Spleen (tissue), 11 donors: ENCODE data around the gene PON1. TPM values are rescaled to one million over a fixed set of nuclear protein-coding genes. Genes with fewer than 3 reads are reported as not detected.

Source experiments
- DNase-seq: peaks from one replicate; pipeline ENCODE4 v3.0.0-alpha.2; 2020
- H3K27ac ChIP-seq, 8 donors: fragments of 200-600 bp; sonication (generic) in 7 of 8; 1 replicate in 4 of 8; 2 replicates in 4 of 8; pipeline versions ENCODE4 v1.5.0 to v1.8.0; 2016 to 2021; ENCODE audit warnings: inconsistent platforms in 4 of 8, mild to moderate bottlenecking in 4 of 8, moderate library complexity in 1 of 8
- H3K27me3 ChIP-seq, 7 donors: fragments of 200-600 bp; sonication (generic) in 6 of 7; replicated peaks in 1 of 7; 1 replicate in 4 of 7; 2 replicates in 3 of 7; pipeline versions ENCODE4 v1.5.0 to v1.8.0; 2016 to 2021; ENCODE audit warnings: inconsistent platforms in 3 of 7, mild to moderate bottlenecking in 1 of 7
- H3K36me3 ChIP-seq, 6 donors: fragments of 200-600 bp; sonication (generic) in 5 of 6; 1 replicate in 4 of 6; 2 replicates in 2 of 6; pipeline versions ENCODE4 v1.5.0 to v1.8.0; 2016 to 2021; ENCODE audit warnings: inconsistent platforms in 2 of 6
- H3K4me1 ChIP-seq, 6 donors: fragments of 200-600 bp; sonication (generic) in 5 of 6; 1 replicate in 3 of 6; 2 replicates in 3 of 6; pipeline versions ENCODE4 v1.5.0 to v1.8.0; 2016 to 2021; ENCODE audit warnings: inconsistent platforms in 3 of 6
- H3K4me3 ChIP-seq, 8 donors: fragments of 200-600 bp; sonication (generic) in 7 of 8; 1 replicate in 4 of 8; 2 replicates in 4 of 8; pipeline versions ENCODE4 v1.5.0 to v1.8.0; 2016 to 2021; ENCODE audit warnings: inconsistent platforms in 4 of 8, mild to moderate bottlenecking in 4 of 8, moderate library complexity in 2 of 8
- H3K9me3 ChIP-seq, 8 donors: fragments of 200-600 bp; sonication (generic) in 7 of 8; 1 replicate in 4 of 8; 2 replicates in 4 of 8; pipeline versions ENCODE4 v1.5.0 to v1.8.0; 2016 to 2021; ENCODE audit warnings: inconsistent platforms in 4 of 8
- POLR2A ChIP-seq, 3 donors: fragments of 450-650 bp; IDR thresholded peaks; one replicate each; pipeline ENCODE4 v1.5.1; 2017; ENCODE audit warnings: antibody characterized with exemption in 3 of 3, mild to moderate bottlenecking in 1 of 3
- POLR2AphosphoS5 ChIP-seq, 3 donors: sonication (generic); formaldehyde crosslinking; IDR thresholded peaks; one replicate each; pipeline ENCODE4 v1.5.1; 2017; ENCODE audit warnings: antibody characterized with exemption in 3 of 3
- WGBS, 5 donors: extraction: QIAGEN DNeasy Blood & Tissue Kit in 3 of 5; methylation state at CpG; one replicate each; pipeline versions ENCODE4 v1.1.5 to v1.1.7; 2013 to 2018; 5-methylcytosine and 5-hydroxymethylcytosine counted together
- intact Hi-C: fragments of 100-400 bp; cut with DNase I; formaldehyde crosslinking; loops from one replicate; pipeline ENCODE4 v1.15.0; 2023; ENCODE audit warnings: low total_unique reads
- polyA plus RNA-seq, 3 donors: library from polyadenylated mRNA; stranded (reverse); fragments of 200-250 nt; gene quantifications; one replicate each; pipeline ENCODE4 v1.2.1, GENCODE V29; 2013
- total RNA-seq, 7 donors: library from RNA; depleted of rRNA in 3 of 7; stranded (reverse); fragments of >200 nt in 3 of 7; fragmentation: NEBNext Ultra II Directional in 4 of 7; extraction: Animal tissue kit (Norgen Biotek cat#: 25700) in 4 of 7; gene quantifications; one replicate each; pipeline versions ENCODE4 v1.1.0 to v1.2.1, GENCODE V29; 2016 to 2021
- TF ChIP-seq, protein P1 (sequence below), 11 experiments: fragments of 200-600 bp in 7 of 11; fragments of 450-650 bp in 4 of 11; sonication (generic) in 4 of 11; IDR thresholded peaks in 8 of 11; conservative IDR thresholded peaks in 3 of 11; 1 replicate in 7 of 11; 2 replicates in 4 of 11; pipeline versions ENCODE4 v1.4.0 to v1.8.0; 2016 to 2021; ENCODE audit warnings: antibody characterized with exemption in 11 of 11, inconsistent platforms in 4 of 11, mild to moderate bottlenecking in 1 of 11
- donor health status: healthy with polysubstance abuse.
- donor health status: DM: no; HTN: no; CAD: no; lungs with moderate emphysema.
- donor health status: DM: no; HTN: no; CAD: no.
- donor health status: Bipolar disorder and iron deficiency.
- donor health status: healthy.
- donor health status: DM: no; HTN: no; CAD: no.
- donor health status: DM: yes; HTN: yes; CAD: no.

The PON1 gene
- total and polyA plus RNA-seq, 10 donors = 0.13 TPM; not detected in 9

DNA sequence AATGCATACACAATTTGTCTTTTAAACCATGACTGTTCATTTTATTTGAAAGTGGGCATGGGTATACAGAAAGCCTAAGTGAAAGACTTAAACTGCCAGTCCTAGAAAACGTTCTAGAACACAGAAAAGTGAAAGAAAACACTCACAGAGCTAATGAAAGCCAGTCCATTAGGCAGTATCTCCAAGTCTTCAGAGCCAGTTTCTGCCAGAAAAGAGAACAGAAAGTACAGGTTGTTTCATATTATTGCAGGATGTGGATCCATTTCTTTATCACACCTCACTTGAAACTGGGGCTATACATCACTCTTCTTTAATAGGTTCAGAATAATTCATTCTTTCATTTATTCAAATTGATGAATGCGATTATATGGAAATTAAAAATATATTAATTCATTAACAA is 7.7 kb downstream of the PON1 start:
- H3K27me3 ChIP-seq = no peaks in the 10 kb centered on the region
- no peaks in the 10 kb centered on the region for H3K4me1 ChIP-seq
- no peak overlapping the region for H3K4me3 ChIP-seq
- intact Hi-C loops = no loop called here
- H3K9me3 ChIP-seq = no peaks in the 10 kb centered on the region
- DNase-seq = no peak
- H3K36me3 ChIP-seq = no peaks in the 10 kb centered on the region
- TF ChIP-seq POLR2A (IDR thresholded peaks at IDR 0.05) (no peak), POLR2AphosphoS5 (IDR thresholded peaks at IDR 0.05) (no peak)
- TF ChIP-seq, protein P1, sequence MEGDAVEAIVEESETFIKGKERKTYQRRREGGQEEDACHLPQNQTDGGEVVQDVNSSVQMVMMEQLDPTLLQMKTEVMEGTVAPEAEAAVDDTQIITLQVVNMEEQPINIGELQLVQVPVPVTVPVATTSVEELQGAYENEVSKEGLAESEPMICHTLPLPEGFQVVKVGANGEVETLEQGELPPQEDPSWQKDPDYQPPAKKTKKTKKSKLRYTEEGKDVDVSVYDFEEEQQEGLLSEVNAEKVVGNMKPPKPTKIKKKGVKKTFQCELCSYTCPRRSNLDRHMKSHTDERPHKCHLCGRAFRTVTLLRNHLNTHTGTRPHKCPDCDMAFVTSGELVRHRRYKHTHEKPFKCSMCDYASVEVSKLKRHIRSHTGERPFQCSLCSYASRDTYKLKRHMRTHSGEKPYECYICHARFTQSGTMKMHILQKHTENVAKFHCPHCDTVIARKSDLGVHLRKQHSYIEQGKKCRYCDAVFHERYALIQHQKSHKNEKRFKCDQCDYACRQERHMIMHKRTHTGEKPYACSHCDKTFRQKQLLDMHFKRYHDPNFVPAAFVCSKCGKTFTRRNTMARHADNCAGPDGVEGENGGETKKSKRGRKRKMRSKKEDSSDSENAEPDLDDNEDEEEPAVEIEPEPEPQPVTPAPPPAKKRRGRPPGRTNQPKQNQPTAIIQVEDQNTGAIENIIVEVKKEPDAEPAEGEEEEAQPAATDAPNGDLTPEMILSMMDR (IDR thresholded peaks at IDR 0.05 in 8 of 11, conservative IDR thresholded peaks at IDR 0.05 in 3 of 11) = no peak
- no peak overlapping the region for H3K27ac ChIP-seq
- WGBS, 5 donors = 77 to 92% (median 80%) methylated on average over 2 of the region's 2 CpGs

DNA sequence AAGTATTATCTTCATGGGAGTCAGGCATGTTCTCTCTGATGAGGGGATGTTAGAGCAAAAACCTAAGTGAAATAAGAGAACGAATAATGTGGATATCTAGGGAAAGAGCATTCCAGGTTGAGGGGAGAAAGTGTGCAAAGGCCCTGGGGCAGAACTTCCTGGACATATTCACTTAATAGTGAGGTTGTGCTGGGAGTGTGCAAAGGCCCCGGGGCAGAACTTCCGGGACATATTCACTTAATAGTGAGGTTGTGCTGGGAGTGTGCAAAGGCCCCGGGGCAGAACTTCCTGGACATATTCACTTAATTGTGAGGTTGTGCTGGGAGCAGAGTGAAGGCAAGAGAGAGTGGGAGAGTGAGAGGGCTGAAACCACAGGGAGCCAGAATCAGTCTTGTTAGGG is 11.8 kb downstream of the PON1 start:
- no peaks in the 10 kb centered on the region for H3K36me3 ChIP-seq
- intact Hi-C loops = no loop called here
- no peak for DNase-seq
- no peaks in the 10 kb centered on the region for H3K27me3 ChIP-seq
- H3K4me1 ChIP-seq = no peaks in the 10 kb centered on the region
- no peaks in the 10 kb centered on the region for H3K9me3 ChIP-seq
- no peak overlapping the region for H3K27ac ChIP-seq
- WGBS, 5 donors = 90 to 94% (median 93%) methylated on average over 4 of the region's 4 CpGs
- H3K4me3 ChIP-seq = no peak overlapping the region
- TF ChIP-seq POLR2A (IDR thresholded peaks at IDR 0.05) = no peak
- TF ChIP-seq, protein P1 (IDR thresholded peaks at IDR 0.05 in 8 of 11, conservative IDR thresholded peaks at IDR 0.05 in 3 of 11) = no peak
- no peak for TF ChIP-seq POLR2AphosphoS5 (IDR thresholded peaks at IDR 0.05)

DNA sequence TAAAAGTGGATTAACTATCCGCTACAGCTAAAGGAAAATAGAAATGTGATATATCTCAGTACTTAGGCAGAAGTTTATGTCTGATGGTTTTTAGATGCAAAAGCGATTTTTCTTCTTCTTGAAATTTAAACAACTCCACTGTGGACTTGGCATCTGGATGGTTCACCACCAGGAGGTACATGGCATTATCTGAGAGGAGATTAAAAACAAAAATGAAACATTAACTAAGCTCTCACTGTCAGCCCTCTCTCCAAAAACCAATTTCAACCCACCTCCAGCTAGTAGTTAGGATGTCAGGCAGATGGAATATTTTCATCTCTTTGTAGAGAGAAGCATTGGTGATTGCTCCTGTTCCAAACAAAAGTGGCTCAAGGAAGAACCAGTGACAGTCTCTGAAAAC is 12.9 kb downstream of the PON1 start:
- Histone ChIP-seq H3K27ac (no peak overlapping the region), H3K9me3 (no peaks in the 10 kb centered on the region), H3K4me1 (no peaks in the 10 kb centered on the region), H3K27me3 (no peaks in the 10 kb centered on the region), H3K36me3 (no peaks in the 10 kb centered on the region), H3K4me3 (no peak overlapping the region)
- 81 to 94% (median 92%) methylated on average over 2 of the region's 2 CpGs for WGBS, 5 donors
- TF ChIP-seq POLR2AphosphoS5 (IDR thresholded peaks at IDR 0.05) = no peak
- TF ChIP-seq, protein P1 (IDR thresholded peaks at IDR 0.05 in 8 of 11, conservative IDR thresholded peaks at IDR 0.05 in 3 of 11) = no peak
- no peak for TF ChIP-seq POLR2A (IDR thresholded peaks at IDR 0.05)
- intact Hi-C loops = no loop called here
- no peak for DNase-seq

DNA sequence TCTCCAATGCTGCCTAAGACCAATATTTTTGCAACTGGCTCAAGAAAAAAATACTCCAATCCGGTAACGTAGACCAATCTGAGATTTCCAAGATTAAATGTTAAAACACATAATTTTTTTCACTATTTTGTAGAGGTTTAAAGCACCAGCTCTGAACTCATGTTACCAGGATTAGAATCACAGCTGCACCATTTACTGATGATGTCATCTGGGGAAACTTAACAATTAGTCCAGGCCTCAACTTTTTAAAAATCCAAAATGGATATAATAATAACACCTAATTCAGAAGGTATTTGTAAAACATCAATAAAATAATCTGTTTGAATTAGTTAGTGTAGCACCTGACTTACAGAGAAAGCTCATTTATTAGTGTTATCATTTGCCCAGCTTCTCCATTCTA is 14.4 kb downstream of the PON1 start:
- WGBS, 5 donors = 86 to 96% (median 92%) methylated on average over 2 of the region's 2 CpGs
- H3K4me3 ChIP-seq = no peak overlapping the region
- H3K4me1 ChIP-seq = no peaks in the 10 kb centered on the region
- H3K27me3 ChIP-seq = no peaks in the 10 kb centered on the region
- H3K9me3 ChIP-seq = no peaks in the 10 kb centered on the region
- H3K27ac ChIP-seq = no peak overlapping the region
- DNase-seq = no peak
- H3K36me3 ChIP-seq = no peaks in the 10 kb centered on the region
- intact Hi-C loops = no loop called here
- TF ChIP-seq POLR2A (IDR thresholded peaks at IDR 0.05) (no peak), POLR2AphosphoS5 (IDR thresholded peaks at IDR 0.05) (no peak)
- TF ChIP-seq, protein P1 (IDR thresholded peaks at IDR 0.05 in 8 of 11, conservative IDR thresholded peaks at IDR 0.05 in 3 of 11) = no peak
